ENCODE results near the gene CTNNBIP1.

The CTNNBIP1 gene

DNA sequence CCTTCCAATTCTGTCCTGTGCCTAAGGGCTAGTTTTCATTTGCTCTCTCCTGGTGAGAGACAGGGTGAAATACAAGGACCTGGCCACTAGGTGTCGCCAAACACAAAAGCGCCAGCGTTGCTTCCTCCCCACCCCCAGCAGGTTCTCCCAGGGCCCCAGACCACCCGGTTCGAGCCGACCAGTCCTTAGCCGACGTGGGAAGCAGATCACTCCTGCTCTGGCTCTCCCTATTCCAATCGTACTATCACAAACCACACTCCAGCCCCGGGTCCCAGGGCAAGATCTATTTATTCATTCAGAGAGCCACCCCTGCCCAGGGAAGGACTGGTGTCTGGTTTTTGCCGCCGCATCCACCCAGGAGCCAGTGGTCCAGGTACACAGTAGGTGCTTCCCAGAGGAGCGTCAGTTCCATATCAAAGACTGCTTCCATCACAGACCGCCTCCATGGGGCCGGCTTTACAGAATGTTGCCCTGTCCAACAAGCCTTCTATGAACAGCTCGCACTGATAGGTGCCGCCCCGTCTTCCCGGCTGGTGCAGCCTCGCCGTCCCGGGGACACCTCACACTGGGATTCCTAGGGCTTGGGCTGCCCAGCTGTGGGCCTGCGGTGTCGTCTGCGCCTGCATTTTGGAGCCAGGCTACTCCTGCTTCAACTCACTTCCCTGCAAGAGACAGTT, 35.0 kb downstream of the CTNNBIP1 start:
- DNase-seq = peak; percentile 51 to 69

DNA sequence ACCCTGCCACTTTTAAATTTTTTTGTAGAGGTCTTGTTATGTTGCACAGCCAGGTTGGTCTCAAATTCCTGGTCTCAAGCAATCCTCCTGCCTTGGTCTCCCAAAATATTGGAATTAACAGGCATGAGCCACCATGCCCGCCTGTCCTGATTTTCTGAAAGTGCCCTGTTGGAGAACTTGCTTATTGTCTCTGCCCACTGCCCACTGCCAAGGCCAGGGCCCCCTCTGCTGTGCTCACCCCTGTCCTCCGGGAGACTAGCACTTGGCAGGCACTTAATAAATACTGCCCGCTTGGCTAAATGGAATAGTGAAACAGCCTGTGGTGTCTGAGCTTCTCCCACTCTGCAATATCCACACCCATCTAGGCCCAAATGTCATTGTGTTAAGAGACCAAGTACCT, 35.7 kb downstream of the CTNNBIP1 start:
- no peak for DNase-seq

DNA sequence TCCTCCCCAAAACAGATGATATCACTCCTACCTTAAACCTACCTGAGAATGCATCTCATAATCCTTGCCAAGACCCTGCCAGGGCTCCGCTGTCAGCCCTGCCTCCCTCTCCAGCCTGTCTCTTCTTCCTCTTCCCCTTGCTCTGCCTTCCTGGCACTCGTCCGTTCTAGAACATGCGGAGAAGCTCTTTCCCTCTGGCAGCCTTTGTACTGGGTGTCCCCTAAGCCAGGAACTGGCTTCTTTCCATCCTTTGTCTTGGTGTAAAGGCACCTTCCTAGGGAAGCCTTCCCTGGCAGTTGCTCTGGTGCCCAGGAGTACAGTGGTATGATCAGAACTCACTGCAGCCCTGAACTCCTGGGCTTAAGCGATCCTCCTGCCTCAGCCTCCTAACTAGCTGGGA, 36.1 kb downstream of the CTNNBIP1 start:
- DNase-seq = no peak

DNA sequence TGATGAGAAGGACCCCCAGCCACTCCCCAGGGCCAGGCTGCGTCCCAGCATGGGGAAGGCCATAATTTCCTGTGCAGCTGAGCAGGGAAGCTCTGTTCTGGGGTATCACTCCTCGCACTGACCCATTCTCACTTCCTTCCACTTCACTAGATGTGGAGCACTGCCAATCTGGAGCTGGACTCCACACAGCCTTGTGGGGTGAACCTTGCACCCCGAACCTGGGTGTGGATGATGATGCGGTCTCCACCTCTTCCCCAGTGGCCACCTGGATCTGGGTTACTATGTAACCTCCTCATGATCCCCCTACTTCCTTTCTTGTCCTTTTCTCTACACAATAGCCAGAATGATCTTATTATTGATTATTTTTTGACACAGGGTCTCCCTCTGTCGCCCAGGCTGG, 36.7 kb downstream of the CTNNBIP1 start:
- no peak for DNase-seq

DNA sequence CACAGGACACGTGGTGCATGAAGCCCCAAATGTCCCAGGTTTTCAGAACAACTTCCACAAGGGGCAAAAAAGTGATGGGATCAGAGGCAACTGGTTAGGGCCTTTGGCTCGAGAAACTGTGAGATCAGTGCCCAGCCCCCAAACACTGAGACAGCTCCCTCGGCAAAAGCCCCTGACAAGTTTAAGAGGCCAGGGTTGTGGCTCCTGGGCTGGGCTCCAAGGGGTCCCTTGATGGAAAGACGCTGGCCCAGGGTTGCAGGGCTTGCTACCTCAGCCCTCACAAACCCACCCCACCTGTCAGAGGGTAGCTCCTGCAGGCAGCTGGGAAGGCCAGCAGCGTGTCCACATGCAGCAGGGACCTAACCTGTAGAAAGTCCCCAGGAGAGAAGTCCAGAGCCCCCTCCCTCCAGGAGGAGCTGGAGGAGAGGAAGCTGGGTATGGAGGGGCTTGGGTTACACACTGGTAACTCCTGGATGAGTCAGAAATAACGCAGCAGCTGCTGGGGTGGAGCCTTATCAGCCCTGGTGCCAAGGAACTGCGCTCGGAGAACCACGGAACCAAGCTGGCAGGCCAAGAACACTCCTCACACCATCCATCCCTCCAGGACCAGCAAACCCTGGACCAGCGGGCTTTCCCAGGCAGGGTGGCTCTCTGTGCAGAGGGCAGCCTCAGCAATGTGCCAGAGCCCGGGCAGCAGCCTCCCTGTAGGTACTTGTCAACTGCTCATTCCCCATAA, 37.5 kb downstream of the CTNNBIP1 start:
- no peak for DNase-seq

DNA sequence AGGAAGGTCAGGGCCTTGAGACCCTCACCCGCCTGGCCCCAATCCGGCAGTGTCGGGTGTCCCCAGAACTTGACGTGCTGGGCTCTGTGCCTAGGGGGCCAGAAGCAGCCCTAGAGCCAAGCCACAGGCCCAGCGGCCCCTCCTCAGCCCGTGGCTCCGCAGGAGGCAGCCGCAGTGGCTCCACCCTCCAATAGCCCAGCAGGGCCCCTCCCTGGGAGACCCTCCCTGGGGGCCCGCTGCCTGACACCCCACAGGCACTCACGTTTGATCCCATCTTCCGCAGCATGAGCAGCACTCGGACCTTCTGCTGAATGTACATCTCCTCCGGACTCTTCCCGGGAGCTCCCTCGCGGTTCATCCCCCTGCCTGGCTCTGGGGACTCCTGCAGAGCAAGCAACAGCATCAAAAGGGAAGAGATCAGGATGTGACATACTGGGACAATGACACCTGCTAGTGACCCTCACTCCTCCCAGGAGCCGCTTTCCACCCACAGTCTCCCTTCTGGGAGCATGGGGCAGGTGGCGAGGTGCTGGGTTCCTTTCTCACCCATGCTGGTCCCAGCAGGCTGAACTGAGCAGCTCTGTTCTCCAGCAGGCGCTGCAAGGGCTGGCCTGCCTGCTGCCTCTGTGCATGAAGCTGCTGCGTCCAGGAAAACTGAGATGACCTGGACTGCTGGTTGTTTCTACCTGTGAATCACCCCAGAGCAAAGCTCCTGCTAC, 38.2 kb downstream of the CTNNBIP1 start:
- no peak for DNase-seq

DNA sequence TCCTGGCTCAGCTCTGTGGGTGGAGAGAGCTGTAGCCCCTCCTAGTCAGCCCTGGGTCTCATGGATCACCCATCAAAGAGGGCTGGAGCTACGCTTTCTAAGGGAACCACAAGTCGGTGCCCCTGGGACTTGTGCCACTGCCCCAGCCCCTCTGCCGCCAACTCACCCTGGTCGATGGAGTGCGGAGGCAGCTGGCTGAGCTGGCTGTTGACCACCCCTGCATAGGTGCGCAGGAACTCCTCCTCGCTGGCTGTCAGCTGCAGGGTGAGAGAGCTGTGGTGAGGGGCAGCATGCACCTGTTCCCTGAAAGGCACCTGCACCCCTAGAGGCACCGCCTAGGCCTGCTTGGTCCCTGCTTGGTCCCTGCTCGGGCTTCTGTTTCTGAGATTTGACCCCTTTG, 39.0 kb downstream of the CTNNBIP1 start:
- no peak for DNase-seq

DNA sequence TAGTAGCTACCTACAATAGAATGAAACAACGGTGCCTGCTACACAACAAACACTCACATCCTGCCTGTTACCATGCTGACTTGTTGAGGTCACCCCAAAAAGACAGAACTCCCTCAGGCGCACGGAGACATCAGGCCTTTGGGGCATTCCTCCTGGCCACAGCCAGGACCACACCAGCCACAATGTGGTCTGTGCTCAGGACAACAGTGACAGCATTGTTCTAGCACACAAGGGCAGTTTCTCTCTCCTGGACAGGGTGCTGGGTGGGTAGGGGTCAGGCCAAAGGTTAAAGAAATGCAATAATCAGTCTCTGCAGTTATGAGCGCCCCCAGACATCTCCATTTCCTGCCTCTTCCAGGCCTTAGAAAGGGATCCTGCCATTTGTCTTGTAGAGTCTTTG, 39.5 kb downstream of the CTNNBIP1 start:
- no peak for DNase-seq

DNA sequence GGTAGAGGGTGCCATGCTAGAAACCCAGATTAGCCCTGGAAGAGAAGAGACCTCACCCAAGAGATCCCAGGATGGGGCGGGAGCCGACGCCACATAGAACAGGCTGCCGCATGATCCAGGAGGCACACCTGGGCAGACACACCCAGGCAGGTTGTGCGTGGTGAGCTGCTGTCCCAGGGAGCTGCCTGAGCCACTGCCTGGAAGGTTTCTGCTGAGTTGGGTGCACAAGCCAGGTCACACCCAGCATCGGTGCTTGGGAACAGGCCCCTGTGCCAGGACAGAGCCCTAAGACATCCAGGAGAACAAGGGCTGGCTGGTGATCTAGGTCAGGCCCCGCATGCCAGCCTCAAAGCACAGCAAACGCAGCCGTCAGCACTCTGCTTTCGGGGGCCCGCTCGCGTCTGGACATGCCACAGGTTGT, 40.2 kb downstream of the CTNNBIP1 start:
- no peak for DNase-seq

DNA sequence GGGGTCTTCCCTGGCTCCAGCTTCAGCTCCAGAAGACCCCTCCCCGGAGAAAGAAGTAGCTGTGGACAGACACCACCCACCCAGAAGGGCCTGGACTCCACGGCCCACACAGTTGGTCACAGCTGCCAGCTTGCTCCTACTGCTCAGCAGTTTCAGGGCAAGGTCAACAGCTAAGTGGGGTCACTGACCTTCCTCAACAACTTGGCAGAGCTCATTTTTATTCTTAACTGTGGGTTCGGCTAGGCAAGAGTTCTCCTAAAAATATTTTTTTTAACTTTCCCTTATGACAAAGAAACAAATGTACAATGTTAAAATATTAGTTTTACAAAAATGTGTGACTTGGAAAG, 41.9 kb downstream of the CTNNBIP1 start:
- no peak for DNase-seq

DNA sequence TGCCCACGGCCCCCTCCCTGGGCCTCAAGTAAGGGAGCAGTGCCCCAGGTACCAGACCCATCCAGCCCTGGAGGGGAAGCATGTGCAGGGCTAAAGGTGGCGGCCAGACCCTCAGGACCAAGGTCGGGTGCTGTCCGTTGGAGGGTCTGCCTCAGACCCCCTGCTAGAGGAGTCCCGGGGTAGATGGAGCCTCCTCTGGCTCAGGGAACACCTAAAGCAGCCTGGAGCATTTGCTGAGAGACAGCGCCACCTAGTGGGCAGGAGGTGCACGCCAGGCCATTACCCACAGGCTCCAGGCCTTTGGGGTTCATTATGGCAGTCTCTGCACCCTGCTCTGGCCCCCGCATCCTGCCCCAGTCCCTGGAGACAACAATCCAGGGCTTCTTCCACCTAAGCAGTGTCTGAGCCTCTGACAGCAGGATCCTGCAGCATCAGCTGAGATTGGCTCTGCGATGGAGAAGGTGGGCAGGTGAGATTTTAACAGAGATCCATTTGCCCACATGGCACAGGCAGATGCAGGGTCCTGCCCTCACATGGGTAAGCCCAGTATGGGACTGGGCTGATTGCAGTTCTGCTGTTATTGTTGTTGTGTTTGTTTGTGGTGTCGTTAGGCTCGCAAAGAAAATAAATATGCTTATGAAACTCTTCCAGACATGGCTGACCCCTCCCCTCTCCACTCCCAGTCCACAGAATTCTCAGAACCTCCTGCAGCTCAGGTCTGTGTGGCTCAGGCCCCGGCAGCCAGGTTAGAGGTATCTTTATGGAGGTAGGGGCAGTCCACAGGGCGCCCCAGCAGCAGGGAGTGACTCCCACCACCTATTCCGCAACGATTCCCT, 42.4 kb downstream of the CTNNBIP1 start:
- peak in 1 of 2 experiments; percentile 70 for DNase-seq

DNA sequence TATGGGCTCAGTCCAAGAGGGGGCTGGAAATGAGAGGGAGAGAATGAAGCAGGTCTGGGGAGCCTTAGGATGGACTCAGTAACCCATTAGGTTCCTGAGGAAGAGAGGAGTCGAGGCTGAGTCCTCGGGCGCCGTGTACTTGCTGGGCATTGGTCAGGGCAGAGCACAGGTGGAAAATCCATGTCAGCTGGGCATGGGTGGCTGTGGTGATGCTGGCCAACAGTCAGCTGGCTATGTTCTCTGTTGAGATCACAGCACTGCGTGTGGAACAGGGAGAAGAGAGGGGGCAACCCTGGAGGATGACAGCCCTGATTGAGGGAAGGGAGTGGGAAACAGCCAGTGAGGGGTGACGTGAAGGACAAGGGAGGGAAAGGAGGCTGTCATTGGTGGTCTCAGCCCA, 43.2 kb downstream of the CTNNBIP1 start:
- DNase-seq = no peak

DNA sequence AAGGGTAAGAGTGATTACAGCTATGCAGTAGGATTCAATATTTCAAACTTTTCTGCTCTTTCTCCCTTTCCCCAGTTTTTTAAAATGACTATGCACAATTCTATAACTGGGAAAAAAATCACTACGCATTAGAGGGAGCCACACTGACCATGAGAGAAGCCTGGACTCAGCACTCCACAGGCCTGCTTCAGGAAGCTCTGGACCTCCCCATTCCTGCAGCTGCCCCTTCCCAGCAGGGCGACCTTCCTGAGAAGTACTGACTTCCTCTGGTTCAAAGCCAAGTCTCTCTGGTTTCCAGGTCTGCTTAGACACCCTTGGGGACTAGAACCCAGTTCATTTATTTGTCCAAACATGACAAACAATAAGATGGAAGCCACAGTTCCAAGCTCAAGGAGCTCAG, 44.3 kb downstream of the CTNNBIP1 start:
- DNase-seq = no peak

DNA sequence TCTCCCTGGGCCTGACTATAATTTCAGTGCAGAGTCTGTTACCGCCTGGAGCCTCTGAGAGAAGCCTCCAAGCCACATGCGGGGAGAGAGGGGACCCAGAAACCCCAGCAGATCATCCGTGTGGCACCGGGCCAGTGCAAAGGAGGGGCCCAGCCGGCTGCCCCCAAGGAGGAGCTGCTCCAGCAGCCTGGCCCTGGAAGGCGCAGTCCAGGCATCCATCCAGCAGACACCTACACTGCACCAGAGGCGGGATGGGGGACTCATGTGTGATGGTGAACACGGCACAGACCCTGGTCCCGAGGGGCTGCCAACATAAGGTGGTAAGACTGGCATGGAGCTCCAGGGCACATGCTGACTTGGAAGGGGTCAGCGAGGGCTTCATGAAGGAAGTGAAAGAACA, 46.7 kb downstream of the CTNNBIP1 start:
- no peak for DNase-seq

DNA sequence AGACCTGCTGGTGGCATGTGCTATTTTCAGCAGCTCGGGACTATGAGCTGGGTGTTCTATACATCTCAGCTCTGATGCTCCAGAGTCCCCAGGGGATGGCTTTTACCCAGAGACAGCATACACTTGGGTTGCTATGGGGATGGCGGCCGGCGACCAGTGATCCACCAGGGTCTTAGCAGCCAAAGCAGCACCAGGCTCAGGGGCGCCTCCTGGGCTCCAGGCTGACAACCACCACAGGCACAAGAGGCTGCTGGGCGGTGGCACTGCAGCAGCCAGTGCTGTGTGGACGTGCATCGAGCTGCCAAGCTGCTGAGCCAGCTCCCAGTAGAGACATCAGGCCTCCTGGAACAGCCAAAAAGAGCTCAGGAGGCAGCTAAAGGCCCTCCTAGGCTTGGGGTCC, 48.7 kb downstream of the CTNNBIP1 start:
- DNase-seq = peak in 1 of 2 experiments; percentile 38

DNA sequence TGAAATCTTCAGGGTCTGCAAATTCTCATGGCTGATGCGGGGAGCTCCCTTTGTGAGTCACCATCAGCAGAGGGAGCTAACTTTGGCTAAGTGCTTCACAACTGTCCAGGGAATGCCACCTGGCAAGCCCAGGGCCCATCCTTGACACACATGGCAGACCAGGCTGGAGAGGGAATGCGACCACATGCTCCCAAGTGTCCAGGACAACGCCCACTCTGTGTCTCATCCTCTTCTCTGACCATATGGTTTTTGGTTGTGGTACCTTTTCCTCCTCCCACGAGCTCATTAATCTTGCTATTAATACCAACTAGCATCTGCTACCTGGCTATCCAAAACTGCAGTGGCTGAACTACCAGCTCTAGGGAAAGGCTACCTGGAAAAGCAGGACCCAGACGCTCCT, 49.2 kb downstream of the CTNNBIP1 start:
- DNase-seq = no peak

DNA sequence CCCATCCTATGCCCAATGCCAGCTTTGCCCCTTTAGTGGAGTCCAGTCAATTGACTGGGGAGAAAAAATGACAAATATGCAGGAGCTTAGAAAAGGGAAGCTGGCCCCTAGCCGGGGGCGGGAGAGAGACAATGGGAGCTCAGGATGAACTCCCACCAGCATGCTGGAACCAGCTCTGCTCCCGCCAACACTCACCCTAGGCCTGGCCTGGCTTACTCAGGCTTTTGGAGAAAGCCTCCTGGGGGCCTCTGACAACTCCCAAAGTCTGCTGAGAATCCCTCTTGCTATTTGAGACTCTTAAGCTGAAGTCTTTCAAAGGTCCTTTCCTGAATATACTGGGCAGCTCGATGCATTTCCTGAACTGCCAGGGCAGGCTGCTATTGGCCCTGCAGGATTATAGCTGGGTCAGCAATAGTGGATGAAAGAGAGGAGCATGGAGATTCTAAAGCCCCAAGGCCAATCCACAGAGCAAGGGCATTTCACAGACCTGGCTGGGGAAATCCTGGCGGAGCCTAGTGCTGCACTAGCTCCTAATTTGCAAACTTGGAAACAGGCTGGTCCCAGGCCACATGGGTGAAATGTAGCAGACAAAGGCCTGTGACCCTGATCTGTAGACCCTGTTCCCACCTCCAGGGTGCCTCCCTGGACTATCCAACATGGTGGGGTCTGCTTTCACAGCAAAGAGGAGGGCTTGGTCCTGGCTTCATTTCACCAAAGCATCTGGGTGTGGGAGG, 50.6 kb downstream of the CTNNBIP1 start:
- DNase-seq = no peak

DNA sequence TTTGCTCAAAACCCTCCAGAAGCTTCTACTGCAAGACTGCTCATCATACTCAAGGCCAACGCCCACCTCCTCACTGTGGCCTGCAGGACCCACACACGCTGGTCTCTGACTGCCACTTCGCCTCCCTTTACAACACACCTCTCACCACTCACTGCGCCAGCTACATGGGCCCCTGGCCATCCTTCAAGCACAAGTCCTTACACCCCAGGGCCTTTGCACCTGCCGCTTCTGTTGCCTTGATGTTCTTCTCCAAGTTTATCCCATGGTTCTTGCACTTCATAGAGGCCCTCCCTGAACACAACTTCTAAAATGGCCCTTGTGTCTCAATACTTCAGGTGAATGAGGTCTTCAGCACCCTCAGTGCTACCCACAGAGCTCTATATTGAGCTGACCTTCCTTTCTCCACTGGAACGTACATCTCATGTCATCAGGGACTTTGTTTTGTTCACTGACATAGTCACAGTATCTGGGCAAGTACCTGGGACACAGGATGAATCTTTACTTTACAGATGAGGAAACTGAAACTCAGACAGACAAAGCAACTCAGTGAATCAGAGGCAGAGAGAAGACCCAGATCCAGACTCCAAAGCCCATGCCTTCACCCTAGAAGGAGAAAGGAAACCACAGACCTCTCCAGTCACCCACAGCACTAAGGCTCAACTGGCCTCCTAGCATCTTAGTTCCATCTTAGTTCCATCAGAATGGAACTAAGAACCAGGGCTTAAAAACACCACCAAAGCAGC, 51.6 kb downstream of the CTNNBIP1 start:
- DNase-seq = no peak

DNA sequence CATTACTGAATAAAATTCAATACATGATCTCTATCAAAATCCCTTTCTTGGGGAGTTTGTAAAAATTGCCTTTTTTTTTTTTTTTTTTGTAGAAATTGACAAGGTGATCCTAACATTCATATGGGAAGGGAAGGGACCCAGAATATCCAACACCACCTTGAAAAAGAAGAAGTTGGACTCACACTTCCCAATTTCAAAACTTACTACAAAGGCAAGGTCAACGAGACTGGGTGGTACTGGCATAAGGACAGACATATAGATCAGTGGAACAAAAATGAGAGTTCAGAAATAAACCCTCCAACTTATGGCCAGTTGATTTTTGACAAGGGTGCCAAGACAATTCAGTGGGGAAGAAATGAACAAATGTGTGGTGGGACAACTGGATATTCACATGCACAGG, 54.9 kb downstream of the CTNNBIP1 start:
- DNase-seq = no peak

DNA sequence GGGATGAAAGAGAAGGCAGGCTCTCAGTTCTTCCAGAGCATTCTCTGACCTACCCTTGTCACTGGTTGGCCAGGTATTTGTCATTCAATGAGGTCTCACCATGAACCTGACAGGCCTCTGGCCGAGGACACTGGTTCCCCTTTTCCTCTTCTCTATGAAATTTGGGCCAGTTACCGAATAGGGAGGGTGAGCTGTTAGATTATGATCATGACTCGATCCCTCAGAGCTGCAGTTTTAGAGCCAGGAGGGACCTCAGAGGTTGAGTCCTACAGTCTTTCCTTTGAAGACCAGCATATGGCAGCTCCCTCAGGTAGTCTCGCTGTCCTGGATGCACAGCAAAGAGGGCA, 56.8 kb downstream of the CTNNBIP1 start:
- DNase-seq = no peak

DNA sequence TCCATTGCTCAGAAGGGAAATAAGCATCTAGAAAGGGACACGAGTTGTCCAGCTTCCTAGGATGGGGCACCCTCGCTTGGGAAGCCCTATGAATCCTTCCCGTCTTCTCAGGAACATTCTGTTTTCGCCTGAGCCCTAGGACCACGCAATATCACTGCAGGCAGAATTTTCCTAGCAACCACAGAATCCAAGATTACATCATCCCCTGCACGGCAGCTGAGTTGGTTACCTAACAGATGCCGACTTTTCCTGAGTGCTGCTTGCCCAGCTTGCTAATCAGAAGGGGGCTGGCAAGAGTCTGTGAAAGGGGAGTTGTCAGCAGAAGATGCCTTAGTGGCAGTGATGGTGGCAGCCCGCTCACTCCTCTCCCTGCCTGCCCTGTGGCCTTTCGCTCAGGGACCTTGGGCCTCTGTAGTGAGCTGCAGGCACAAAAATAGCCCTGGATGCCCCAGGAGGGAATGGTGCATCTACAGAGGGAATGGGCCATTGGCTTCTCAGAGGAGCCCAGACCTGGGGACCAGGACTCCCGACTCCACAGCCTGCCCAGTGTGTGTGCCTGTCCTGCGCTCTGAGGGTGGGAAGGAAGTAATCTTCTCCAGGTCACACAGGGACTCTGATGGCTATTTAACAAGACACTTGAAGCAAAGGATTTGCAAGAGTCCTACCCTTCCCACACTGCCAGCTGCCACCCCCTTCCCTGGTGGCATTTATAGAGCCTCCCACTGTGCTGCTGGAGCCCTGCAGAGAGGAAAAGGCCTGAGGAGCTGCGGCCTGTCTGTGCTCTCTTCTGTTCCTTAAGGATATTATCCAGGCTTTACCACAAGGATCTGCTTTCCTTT, 57.4 kb downstream of the CTNNBIP1 start:
- no peak for DNase-seq

Measured in NCI-H526 (cell line).